Endometrial microvascular endothelial cells (primary cell): ENCODE results near the gene APOBEC3C. TPM values are rescaled to one million over a fixed set of nuclear protein-coding genes. Genes with fewer than 3 reads are reported as not detected.
"Not testable (repeated sequence)": the region's sequence is repeated elsewhere in the genome, so short reads cannot be mapped to it uniquely, and the experiment has no call there.

Experiments
- in situ Hi-C: cut with HindIII; loops from 2 replicates; pipeline ENCODE4 v1.10.0; 2017; ENCODE audit warnings: low sequenced_read_pairs, low pct_unique_long_range_greater_than_20kb; ENCODE audit errors: inconsistent ontology term
- total RNA-seq: library from RNA; depleted of rRNA; stranded (reverse); fragments of >200 nt; gene quantifications from one replicate; pipeline ENCODE4 v1.2.3, GENCODE V29; 2015; ENCODE audit errors: inconsistent ontology term

APOBEC3C gene
- total RNA-seq, 1 donor from 2014 or later = 20.4 TPM

DNA sequence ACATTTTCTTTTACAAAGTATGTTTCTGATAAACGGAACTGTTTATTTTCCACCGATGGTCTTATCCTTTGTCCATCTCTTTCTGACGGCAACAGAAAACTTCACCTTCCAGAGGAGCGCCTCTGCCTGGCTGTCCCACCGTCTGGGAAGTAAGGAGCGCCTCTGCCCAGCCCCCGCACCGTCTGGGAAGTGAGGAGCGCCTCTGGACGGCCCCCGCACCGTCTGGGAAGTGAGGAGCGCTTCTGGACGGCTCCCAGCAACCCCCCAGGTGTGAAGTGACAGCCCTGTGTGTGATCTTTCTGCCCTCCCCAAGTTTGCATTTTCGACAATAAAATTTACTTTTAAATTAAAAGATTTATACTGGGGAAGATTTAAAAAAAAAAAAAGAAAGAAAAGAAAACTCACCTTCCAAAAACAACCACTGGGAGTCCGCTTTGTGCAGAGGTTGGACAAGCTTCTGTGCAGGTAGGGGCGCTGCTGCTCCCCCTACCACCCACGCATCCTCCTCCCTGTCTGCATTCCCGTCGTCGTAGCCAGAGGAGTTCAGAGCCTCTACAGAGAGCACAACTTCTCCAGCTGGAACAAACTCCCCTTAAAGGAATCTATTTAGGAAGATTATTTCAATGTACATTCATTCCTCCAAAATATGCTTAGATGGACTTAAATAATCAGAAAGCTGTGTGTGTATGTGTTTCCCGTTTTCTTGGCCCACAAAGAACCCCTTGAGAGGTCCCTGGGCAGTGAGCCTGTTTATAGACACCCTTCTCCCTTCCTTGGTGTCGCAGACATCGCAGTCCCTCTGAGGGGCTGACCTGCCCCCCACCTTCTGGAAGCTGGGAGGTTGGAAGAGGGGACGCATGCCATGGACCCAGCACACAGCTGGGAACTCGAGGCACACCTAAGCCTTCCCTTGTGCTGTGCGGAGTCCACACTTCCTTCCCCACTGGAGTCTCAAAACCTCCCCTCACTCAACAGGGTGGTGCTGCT is 32.8 kb upstream of the APOBEC3C start:
- in situ Hi-C loops = no loop called here

DNA sequence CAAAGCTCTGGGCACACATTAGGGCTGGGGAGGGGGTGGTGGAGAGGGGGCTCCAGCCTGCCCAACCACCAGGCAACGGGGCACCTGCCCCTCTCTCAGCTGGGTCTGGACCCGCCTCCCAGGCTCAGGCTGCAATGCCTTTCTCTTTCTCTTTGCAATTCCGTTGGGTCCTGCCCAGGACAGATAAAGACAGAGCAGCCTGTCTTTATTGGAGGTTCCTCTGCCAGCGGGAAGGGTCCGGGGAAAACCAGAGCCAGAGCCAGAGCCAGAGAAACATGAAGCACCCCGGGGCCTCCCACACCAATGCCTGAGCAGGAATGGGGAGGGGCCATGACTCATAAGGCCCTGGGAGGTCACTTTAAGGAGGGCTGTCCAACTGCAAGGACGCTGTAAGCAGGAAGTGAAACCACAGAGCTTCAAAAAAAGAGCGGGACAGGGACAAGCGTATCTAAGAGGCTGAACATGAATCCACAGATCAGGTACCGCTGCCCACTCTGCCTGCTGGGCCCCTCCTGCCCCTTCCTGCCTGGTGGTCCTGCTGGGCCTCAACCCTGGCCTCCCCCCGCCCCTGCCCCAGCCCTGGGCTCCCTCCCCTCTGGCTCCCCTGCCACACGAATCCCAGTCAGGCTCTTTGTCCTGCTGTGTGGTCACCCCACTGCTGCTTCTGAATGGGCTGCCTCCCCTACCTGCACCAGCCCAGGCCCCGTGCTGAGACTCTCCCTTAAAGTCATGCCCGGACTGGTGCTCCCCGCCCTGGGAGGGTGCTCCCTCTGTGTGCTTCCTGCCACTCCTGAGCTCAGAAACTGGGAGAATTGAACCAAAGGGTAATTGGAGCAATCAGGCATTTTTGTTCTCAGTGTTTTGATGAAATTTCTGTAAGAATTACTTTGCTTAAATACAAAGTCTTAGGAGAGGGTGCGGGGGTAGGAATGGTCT is 31.8 kb upstream of the APOBEC3C start, which contains the start of gene APOBEC3B:
Gene APOBEC3B (plus strand): TSS at position 356 of the 936 bp plus-strand sequence. CDS start 107 bp downstream, at position 463.
- in situ Hi-C loops = no loop called here

DNA sequence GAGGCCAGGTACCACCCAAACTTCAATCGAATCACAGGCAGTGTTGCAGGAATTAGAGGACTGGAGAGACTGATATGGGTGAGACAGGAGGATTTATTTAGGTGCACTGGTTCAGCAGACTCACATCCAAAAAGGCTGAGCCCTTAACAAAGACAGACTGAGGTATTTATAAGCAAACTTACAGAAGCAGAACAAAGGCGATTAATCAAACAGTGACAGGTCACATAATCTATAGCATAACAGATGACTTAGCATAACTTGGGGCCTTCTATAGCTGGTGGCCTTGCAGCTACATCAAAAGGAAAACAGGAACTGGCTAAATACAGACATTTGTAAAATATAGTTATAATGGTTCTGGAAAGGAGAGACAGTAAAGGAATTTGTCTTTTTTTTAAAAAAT is 29.8 kb upstream of the APOBEC3C start:
- in situ Hi-C loops = no loop called here

DNA sequence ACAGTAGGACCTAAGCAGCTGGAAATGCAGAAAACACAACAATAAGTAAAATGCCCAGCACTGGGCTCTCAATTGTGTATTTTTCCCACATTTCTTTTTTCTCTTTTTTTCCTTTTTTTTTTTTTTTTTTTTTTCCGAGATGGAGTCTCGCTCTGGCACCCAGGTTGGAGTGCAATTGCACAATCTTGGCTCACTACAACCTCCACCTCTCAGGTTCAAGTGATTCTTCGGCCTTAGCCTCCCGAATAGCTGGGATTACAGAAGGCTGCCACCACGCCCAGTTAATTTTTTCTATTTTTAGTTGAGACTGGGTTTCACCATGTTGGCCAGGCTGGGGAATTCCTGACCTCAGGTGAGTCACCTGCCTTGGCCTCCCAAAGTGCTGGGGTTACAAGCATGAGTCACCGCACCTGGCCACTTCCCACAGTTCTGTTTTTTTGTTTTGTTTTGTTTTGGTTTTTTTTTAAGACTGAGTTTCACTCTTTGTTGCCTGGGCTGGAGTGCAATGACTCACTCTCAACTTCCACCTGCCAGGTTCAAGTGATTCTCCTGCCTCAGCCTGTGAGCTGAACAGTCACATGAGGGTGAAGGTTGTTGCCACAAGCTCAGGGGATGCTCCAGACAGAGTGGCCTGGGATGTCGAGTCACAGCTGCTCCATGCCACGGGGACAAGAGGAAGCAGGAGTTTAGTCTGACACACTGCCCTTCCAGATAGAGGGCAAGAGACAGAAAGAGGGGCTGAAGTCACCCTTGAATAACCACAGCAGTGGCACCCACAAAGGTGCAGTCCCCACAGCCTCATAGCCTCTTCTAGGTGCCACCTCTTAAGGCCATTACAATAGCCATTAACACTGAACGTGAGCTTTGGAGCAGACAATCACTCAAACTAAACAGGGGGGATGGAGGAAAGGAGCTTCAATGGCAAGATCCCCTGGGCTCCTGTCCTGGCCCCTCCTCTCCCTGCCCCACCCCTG is 29.0 kb upstream of the APOBEC3C start:
- in situ Hi-C loops = not testable (repeated sequence)

DNA sequence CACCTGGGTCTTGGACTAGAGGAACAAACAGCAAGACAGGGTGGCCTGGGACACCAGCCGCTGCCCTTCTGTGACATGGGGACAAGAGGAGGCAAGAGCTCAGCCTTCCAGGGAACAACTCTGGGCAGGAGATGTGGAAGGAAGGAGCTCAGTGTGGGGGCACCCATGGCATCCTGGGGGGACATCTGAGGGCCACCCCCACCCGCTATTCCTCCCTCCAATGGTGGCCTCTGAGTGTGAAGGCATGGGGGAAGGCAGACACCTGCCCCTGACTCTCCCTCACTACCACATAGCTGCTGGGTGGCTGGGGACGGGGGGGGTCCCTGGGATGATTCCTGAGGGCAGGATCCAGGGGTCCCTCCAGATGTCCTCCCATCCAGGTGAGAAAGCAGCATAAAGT is 27.4 kb upstream of the APOBEC3C start:
- in situ Hi-C loops = no loop called here

DNA sequence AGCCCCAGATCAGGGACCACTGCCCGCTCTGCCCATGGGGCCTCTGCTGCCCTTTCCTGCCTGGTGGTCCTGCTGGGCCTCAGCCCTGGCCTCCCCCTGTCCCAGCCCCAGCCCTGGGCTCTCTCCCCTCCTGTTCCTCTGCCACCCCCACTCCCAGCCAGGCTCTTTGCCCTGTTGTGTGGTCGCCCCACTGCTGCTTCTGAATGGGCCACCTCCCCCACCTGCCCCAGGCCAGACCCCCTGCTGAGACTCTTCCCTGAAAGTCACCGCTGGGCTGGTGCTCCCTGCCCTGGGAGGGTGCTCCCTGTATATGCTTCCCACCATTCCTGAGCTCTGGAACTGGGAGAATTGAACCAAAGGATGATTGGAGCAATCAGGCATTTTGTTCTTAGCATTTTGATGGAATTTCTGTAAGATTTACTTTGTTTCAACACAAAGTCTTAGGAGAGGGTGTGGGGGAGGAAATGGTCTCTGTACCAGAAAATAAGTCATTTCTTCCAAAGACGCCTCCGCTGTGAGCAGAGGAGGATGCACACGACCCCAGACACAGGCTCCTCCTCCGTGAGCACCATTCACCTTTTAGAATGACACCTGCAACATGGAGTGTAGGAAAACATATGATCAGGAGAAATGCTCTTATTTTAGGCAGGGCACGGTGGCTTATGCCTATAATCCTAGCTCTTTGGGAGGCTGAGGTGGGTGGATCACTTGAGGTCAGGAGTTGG is 26.7 kb upstream of the APOBEC3C start:
- in situ Hi-C loops = no loop called here

DNA sequence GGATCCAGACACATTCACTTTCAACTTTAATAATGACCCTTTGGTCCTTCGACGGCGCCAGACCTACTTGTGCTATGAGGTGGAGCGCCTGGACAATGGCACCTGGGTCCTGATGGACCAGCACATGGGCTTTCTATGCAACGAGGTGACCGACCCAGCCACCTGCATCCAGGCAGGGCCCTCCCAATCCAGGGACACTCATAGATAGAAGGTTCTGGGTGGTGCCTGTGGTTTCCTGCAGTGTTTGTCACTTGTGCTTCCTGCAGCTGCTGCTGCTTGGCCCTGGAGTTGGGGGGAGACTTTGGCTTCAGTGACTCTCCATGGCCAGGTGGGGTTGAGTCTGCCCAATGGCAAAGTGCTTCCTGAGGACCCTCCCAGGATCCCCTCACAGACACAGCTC is 24.6 kb upstream of the APOBEC3C start:
- in situ Hi-C loops = no loop called here

DNA sequence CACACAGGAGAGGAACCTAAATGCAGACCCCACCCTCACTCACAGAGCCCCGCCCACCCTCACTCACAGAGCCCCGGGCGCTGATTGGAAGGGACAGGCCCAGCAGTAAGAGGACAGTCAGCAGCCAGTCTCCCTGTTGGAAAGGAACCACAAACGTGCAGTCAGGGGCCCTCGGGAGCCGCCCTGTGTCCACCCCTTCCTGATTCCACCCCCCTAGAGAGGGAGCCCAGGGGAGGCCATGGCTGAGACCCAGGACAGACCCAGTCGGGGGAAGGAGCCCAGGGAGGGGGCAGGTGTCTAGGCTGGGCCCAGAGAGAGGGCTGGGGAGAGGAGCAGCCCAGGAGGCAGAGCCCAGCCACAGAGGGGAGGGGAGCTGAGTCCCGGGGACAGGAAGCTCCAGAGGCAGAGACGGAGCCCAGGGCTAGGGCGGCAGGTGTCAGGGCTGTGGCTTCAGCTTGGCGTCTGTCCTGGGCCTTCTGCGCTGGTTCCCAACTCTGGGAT is 21.1 kb upstream of the APOBEC3C start:
- in situ Hi-C loops = not testable (repeated sequence)

DNA sequence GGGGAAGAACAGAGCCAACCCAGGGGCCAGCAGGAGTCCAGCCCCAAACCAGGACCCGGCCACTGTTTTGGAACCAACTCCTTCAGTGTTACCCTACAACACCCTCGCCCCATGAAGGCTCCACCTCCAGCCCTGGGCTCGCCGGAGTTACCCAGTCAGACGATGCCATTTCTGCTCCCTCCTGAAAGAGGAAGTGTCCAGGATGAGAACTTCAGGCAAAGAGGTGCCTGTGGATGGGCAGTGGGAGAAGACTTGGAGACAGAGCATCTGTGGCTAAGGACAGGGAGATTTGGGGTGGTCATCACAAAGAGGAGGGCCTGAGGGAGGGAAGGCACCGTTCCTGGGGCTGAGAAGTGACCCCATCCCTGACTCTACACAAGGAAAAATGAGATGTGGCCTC is 18.0 kb upstream of the APOBEC3C start:
- in situ Hi-C loops = no loop called here

DNA sequence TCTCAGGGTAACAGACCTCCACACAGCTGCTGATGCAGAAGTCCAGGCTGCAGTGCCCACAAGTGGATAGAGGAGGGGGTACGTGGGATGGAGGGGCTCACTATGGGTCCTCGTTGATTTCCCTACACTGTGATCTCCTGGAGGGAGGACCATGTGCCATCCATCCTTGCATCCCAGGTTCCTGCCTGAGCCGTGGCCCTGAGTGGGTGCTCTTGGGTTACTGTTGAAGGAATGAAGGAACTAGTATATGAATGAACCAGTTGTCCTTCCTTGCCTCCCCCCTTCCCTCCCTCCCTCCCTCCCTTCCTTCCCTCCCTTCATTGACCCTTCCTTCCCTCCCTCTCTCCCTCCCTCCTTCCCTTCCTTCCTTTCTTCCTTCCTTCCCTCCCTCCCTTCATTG is 16.5 kb upstream of the APOBEC3C start:
- in situ Hi-C loops = no loop called here

DNA sequence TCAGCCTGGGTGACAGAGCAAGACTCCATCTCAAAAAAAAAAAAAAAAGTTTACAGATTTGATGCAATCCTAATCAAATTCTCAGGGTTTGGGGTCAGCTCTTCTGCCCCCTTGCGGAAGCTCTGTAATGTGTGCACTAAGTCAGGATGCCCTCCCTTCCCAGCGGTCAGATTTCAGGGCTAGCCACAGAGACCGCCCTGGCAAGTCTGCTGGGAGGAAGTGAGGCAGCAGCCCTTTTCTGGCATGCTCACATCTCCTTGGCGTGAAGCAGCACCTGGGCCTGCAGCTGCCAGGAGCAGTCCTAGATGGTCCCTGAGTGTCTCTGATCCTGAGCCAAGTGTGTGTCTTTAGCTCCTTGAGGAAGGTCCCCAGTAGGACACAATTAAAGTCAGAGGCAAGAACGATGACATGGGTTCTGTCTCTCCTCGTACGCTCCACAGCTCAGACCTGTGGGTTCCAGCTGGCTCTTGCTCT is 10.9 kb upstream of the APOBEC3C start:
- in situ Hi-C loops = no loop called here

DNA sequence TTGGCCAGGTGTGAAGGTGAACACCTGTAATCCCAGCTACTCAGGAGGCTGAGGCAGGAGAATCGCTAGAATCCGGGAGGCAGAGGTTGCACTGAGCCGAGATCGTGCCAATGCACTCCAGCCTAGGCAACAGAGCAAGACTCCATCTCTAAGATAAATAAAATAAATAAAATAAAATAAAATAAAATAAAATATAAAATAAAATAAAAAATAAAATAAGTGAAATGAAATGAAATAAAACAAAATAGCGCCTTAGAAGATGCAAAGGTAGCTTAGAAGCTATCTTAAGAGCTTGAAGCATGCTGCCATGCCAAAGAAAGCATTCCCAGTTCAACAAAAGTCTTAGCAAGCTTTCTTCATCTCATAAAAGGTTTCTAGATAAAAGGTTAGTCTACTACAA is 6.9 kb upstream of the APOBEC3C start:
- in situ Hi-C loops = no loop called here

DNA sequence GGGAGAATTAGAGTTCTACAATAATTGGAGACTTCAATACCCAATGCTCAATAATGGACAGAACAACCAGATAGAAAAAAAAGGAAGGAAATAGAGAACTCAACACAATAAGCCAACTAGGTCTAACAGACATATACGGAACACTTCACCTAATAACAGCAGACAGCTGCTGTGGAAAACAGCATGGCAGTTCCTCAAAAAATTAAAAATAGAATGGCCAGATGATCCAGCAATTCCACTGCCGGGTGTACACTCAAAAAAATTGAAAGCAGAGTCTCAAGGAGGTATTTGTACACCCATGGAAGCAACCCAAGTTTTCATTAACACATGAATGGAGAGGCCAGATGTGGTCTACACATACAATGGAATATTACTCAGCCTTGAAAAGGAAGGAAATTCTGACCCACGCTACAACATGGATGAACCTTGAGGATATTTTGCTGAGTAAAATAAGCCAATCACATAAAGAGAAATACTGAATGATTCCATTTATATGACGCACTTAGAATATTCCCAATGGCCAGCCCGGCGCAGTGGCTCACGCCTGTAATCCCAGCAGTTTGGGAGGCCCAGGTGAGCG is 5.7 kb upstream of the APOBEC3C start:
- in situ Hi-C loops = not testable (repeated sequence)

DNA sequence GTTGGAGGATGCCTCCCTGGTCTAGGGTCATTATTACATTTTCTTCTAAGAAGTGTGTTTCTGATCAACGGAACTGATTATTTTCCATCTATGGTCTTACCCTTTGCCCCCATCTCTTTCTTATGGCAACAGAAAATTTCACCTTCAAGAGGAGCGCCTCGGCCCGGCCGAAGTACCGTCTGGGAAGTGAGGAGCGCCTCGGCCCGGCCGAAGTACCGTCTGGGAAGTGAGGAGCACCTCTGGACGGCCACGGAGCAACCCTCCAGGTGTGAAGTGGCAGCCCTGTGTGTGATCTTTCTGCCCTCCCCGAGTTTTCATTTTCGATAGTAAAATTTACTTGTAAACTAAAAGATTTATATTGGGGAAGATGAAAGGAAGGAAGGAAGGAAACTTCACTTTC is 3.1 kb upstream of the APOBEC3C start:
- in situ Hi-C loops = no loop called here

DNA sequence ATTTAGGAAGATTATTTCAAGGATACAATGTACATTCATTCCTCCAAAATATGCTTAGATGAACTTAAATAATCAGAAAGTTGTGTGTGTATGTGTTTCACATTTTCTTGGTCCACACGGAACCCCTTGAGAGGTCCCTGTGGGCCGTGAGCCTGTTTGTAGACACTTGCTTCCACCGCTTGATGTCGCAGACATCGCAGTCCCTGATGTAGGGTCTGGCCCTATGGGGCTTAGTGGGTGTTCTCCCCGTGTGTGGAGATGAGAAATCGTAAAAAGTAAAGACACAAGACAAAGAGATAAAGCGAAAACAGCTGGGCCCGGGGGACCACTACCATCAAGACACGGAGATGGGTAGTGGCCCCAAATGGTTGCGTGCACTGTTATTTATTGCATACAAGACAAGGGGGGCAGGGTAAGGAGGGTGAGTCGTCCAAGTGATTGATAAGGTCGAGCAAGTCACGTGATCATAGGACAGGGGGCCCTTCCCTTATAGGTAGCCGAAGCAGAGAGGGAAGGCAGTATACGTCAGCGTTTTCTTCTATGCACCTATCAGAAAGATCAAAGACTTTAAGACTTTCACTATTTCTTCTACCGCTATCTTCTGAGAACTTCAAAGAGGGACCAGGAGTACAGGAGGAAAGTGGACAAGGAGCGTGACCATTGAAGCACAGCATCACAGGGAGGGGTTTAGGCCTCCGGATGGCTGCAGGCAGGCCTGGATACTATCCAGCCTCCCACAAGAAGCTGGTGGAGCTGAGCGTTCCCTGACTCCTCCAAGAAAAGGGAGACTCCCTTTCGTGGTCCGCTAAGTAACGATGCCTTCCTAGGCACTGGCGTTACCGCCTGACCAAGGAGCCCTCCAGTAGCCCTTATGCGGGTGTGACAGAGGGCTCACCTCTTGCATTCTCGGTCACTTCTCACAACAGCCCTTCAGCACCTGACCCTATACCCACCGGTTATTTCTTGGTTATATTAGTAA is 1.2 kb upstream of the APOBEC3C start:
- in situ Hi-C loops = no loop called here

DNA sequence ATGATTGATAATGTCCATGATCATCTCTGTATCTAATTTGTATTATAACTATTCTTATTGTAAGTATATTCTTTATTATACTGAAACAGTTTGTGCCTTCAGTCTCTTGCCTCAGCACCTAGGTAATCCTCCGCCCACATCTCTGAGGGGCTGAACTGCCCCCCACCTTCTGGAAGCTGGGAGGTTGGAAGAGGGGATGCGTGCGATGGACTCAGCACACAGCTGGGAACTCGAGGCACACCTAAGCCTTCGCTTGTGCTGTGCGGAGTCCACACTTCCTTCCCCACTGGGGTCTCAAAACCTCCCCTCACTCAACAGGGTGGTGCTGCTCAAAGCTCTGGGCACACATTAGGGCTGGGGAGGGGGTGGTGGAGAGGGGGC is 506 bp upstream of the APOBEC3C start:
- in situ Hi-C loops = not testable (repeated sequence)
